SIG-M5 (cell line): ENCODE data around the gene TMEM253.

Source experiments
- DNase-seq: peaks from one replicate; lab custom pipeline; 2025; lab: John Stamatoyannopoulos, UW

The TMEM253 gene

DNA sequence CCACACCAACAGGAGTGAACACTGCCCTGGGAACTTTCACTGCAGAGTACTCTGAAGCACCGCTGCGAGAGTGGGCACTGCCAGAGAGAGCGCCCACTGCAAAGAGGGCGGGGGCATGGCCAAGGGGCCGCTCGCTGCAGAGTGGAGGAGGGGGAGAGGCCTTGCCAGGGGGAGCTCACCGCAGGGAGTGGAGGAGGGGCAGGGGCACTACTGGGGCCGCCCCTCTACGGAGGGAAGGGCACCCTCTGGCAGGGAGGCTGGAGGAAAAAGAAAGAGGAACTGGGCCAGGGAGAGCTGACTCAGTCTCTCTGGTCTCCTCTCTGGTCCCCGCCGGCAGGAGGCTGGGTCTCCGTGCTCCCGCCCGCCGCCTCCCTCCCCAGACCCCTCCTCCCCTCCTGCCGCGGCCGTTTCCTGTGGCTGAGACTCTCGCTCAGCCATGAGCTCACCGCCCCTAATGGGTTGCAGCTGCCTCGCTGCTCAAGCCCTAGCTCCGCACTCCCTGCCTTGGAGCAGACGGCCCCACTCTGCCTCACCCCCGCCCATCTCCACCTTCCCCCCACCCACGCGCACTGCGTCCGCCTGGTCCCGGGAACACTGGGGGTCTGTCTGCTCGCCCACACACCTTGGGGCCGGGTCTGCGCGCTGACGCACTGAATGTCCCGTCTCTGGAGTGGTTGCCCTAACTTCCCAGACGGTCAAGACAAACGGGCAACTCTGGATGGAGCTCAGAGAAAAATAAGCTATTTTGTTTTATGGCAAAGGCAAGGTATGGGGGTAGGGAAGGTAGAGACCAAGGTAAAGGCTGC is 29.4 kb upstream of the TMEM253 start:
- DNase-seq, result peak; percentile 69

- peak; percentile 46 for DNase-seq
Measured at GRCh38 chr14:21072031-21072473, 28.8 kb upstream of the TMEM253 start.

- DNase-seq, result no peak
Measured at GRCh38 chr14:21072781-21073339, 28.0 kb upstream of the TMEM253 start.

- no peak for DNase-seq
Measured at GRCh38 chr14:21073921-21074320, 26.9 kb upstream of the TMEM253 start.

DNA sequence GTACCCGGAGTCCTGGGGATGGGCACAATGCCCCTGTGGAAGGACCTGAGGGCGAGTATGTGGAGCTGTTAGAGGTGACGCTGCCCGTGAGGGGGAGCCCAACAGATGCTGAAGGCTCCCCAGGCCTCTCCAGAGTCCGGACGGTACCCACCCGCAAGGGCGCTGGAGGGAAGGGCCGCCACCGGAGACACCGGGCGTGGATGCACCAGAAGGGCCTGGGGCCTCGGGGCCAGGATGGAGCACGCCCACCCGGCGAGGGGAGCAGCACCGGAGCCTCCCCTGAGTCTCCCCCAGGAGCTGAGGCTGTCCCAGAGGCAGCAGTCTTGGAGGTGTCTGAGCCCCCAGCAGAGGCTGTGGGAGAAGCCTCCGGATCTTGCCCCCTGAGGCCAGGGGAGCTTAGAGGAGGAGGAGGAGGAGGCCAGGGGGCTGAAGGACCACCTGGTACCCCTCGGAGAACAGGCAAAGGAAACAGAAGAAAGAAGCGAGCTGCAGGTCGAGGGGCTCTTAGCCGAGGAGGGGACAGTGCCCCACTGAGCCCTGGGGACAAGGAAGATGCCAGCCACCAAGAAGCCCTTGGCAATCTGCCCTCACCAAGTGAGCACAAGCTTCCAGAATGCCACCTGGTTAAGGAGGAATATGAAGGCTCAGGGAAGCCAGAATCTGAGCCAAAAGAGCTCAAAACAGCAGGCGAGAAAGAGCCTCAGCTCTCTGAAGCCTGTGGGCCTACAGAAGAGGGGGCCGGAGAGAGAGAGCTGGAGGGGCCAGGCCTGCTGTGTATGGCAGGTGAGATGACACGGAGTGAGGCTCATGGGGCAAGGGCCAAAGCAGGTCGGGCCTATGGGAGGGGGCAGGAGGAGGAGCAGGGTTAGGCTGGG is 26.2 kb upstream of the TMEM253 start:
- DNase-seq, result no peak

DNA sequence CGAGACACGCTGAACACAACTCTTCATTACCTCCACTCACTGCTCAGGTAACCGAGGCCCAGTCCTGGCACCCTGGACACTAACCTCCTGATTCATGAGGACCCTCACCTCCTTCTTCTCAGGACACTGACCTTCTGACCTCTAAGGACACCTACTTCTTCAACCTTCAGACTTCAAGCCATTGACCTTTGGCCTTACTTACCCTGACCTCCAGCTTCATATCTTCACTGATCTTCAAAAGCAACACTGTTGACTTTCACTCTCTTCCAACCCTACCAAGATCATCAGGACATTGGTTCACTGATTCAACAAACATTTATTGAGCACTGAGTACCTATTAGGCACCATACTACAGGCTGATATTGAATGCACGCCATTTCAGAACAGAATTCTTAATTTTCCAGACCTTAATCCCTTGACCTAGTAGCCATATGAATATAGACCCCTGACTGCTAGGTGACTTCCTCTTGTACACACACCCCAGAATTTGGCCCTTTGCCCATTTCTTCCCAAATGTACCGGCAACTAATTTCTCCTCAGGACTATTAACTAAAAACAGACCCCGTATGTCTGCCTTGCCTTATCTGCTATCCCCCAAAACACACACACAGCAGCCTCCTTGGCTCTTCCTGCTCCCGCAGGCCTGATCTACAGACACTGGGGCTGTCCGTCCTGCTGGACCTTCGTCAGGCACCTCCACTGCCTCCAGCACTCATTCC is 25.0 kb upstream of the TMEM253 start:
- no peak for DNase-seq

DNA sequence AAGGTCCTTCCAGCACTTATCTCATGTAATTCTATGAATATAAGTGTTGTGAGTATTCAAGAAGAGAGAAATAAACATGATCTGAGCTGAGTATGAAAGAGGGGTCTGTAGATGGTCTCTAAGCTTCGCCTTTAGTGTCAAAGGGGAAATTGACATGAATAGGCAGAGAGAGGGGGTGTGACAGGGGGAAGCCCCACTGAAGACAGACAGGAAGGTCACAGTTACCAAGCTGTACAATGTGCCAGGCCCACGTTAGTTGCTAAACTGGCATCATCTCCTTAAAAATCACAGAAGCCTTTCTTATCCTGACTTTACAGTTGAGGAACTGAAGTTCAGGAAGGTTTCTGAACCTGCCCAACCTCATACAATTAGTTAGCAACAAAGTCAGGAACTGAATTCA is 23.2 kb upstream of the TMEM253 start:
- DNase-seq, result no peak

DNA sequence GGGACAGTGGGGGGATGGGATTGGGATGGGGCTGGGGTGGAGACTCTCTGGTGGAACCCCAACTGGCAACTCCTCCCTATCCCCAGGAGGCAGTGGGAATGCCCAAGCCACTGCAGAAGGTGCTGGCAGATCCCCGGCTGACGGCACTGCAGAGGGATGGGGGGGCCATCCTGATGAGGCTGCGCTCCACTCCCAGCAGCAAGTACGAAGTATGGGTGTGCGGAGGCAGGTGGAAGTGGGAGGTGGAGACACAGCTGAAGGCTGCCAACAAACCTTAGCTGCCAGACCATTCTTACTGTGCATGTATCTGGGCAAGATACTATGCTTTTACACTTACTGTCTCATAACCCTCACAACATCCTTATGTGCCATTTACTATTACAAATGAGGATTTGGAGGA is 22.6 kb upstream of the TMEM253 start:
- no peak for DNase-seq

DNA sequence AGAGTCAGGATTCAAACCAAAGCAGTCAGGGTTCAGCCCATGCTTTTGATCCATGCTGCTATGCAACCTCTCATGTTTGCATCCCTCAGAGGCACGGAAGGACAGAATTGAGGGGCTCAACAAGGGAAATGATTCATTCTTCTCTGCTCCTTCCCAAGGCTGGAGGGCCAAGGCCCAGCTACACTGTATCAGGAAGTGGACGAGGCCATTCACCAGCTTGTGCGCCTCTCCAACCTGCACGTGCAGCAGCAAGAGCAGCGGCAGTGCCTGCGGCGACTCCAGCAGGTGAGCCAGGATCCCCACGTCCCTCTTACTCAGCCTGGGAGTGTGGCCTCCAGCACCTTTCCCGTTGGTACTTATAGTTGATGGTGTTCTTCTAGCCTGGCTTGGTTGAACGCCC is 22.1 kb upstream of the TMEM253 start:
- DNase-seq, result no peak

DNA sequence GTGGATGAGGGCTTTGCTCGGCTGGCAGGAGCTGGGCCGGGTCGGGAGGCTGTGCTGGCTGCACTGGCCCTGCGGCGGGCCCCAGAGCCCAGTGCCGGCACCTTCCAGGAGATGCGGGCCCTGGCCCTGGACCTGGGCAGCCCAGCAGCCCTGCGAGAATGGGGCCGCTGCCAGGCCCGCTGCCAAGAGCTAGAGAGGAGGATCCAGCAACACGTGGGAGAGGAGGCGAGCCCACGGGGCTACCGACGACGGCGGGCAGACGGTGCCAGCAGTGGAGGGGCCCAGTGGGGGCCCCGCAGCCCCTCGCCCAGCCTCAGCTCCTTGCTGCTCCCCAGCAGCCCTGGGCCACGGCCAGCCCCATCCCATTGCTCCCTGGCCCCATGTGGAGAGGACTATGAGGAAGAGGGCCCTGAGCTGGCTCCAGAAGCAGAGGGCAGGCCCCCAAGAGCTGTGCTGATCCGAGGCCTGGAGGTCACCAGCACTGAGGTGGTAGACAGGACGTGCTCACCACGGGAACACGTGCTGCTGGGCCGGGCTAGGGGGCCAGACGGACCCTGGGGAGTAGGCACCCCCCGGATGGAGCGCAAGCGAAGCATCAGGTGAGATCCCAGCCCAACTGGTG is 19.2 kb upstream of the TMEM253 start:
- no peak for DNase-seq

- no peak for DNase-seq
Measured at GRCh38 chr14:21083565-21084325, 17.1 kb upstream of the TMEM253 start.

DNA sequence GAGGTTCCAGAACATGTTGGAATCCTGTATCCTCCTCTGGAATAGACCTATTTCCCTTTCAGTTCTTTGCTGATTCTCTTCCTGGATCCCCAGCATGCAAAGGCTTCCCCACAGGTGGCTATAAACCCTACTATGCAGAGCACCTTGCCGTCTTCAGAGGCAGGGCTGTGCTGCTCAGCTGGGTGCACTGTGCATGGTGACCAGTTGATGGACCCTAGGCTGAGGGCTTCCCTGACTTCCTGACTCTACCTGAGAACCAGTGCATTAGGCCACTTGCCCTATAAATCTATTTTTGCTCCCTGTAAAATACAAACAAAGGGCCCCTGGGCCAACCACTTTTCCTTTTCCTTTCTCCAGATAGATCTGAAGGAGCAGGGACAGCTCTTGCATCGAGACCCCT is 16.5 kb upstream of the TMEM253 start:
- no peak for DNase-seq

GRCh38 chr14:21084998-21085853 is 15.6 kb upstream of the TMEM253 start:
- DNase-seq, result no peak

- DNase-seq, result no peak
Measured at GRCh38 chr14:21086908-21087293, 14.0 kb upstream of the TMEM253 start.

DNA sequence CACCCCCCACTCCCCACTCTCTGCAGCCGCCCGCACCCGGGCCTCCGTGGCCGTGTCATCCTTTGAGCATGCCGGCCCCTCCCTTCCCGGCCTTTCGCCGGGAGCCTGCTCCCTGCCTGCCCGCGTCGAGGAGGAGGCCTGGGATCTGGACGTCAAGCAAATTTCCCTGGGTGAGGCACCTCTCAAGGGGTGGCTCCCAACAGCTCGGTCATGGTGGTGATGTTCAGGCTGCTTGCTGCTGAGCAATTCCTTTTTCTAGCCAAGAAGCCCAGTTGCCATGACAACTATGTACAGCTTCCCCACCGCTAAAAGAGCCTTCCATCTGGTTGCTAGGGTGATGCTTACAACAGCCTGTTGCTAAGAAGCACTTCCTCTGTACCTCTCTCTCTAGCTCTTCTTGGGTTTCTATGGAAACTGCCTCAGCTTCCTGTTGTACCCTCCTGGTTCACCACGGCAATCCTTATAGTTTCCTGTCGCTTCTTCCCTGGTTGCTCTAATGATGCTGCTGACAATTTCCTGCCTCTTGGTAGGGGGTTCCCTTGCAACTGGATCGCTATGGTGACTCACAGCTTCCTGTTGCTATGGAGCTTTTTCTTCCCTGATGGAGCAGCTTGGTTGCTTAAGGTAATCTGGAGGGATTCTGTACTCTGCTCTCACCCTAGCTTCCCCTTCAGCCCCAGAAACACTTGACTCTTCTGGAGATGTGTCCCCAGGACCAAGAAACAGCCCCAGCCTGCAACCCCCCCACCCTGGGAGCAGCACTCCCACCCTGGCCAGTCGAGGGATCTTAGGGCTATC is 13.4 kb upstream of the TMEM253 start:
- DNase-seq, result peak; percentile 73

DNA sequence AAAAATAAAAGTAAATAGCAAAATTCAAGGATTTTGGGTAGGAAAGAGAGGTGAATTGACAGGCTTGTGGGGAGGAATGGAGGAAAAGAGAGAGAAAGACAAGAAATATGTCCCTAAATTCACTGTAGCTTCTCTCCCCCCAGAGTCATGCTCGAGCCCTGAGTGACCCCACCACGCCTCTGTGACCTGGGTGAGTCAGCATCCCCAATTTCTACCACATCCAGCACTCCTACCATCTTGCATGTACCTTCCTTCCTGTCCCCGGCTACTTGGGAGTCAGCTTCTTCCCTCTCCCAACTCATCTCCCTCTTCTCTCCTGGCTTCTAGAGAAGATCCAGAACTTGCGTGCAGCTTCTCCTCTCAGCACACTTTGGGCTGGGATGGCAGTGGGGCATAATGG is 12.2 kb upstream of the TMEM253 start:
- DNase-seq, result no peak

GRCh38 chr14:21089271-21089670 is 11.6 kb upstream of the TMEM253 start:
- DNase-seq, result no peak

DNA sequence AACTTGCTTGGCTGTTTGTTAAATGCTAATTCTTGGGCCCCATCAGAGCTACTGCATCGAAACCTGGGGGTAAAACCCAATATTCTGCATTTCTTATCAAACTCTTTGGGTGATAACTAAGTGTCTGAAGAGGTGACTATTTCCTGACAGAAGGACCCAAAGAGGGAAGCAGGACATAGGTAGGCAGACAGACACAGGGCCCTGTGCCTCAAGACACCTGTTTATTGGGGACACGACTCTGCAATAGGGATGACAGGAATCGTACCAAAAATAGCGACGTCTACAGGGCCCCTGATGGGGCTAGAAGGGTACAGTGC is 11.0 kb upstream of the TMEM253 start:
- no peak for DNase-seq

DNA sequence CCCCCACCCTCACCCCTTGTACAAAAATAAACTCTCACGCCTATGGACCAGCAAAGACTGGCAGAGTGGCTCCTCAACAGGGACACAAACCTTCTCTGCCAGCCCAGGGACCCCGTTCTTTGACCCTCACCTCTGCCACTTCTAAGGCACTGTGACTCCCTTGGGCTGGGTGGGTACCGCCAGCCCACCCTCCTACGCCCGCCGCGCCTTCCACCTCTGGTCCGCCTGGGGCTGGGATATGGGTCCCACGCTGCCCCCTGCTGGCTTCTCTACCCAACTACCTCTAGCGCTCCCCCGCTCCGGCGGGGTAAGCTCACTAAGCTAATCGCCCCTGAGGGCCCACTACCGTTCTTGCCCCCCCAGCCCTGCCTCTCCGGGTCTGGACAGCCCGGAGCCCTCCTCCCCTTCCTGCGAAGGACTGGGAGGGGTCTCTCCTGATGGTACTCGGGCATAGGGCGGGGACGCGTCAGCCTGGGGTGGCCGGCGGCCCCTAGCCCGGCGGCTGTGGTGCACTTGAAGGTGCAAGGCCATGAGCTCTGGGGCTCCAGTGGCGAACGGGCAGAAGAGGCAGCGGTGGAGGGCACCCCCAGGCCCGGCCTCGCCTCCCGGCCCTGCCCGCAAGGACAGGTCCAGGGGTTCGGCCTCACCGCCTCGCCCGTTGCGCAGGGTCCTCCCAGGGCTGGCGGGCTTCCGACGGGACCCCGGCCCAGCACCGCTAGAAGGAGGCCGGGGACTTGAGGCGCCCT is 10.5 kb upstream of the TMEM253 start:
- DNase-seq, result no peak
